RWPE2 (cell line): ENCODE measurements around the gene CHN2.

Experiments
- ATAC-seq: fragments of 200-7000 bp; cut with Tn5 transposase; 3 replicates; pipeline ENCODE4 v1.9.1; 2021; ENCODE audit warnings: low read depth
- DNase-seq: peaks from one replicate; pipeline ENCODE4 v3.0.0-alpha.2; 2020; ENCODE audit warnings: low spot score
- H3K27ac ChIP-seq: fragments of 450-650 bp; 2 replicates; pipeline ENCODE4 v1.5.1; 2017; ENCODE audit warnings: mild to moderate bottlenecking; ENCODE audit not compliant: poor library complexity, severe bottlenecking
- H3K27me3 ChIP-seq: fragments of 250-450 bp; sonication (Bioruptor Pico); 2 replicates; pipeline ENCODE4 v1.5.1; 2021; ENCODE audit warnings: mild to moderate bottlenecking, moderate library complexity; ENCODE audit not compliant: insufficient read depth, poor library complexity, severe bottlenecking
- H3K36me3 ChIP-seq: fragments of 250-450 bp; sonication (Bioruptor Pico); 2 replicates; pipeline ENCODE4 v1.5.1; 2020; ENCODE audit warnings: low read depth, mild to moderate bottlenecking, moderate library complexity
- H3K4me1 ChIP-seq: fragments of 250-450 bp; sonication (Bioruptor Pico); 2 replicates; pipeline ENCODE4 v1.5.1; 2021; ENCODE audit warnings: mild to moderate bottlenecking, moderate library complexity; ENCODE audit not compliant: insufficient read depth, poor library complexity, severe bottlenecking
- H3K4me3 ChIP-seq: fragments of 250-450 bp; sonication (Bioruptor Pico); 2 replicates; pipeline ENCODE4 v1.5.1; 2021; ENCODE audit warnings: mild to moderate bottlenecking, moderate library complexity; ENCODE audit not compliant: severe bottlenecking
- H3K9me3 ChIP-seq: fragments of 250-450 bp; sonication (Bioruptor Pico); 2 replicates; pipeline ENCODE4 v1.5.1; 2021; ENCODE audit warnings: mild to moderate bottlenecking, moderate library complexity; ENCODE audit not compliant: severe bottlenecking
- CTCF ChIP-seq: fragments of 450-650 bp; IDR thresholded peaks from one replicate; pipeline ENCODE4 v1.5.1; 2017; ENCODE audit warnings: mild to moderate bottlenecking, moderate library complexity; ENCODE audit not compliant: poor library complexity, severe bottlenecking

Gene CHN2

GRCh38 chr7:29229946-29230345 is 35.4 kb downstream of the CHN2 start:
- Histone ChIP-seq H3K4me3 (no peak overlapping the region), H3K4me1 (peaks cover 3% of the 10 kb centered on the region), H3K36me3 (no peaks in the 10 kb centered on the region), H3K27ac (no peak overlapping the region), H3K27me3 (no peaks in the 10 kb centered on the region), H3K9me3 (no peaks in the 10 kb centered on the region)
- DNase-seq (no peak), ATAC-seq (no peak)
- TF ChIP-seq CTCF: no peak

GRCh38 chr7:29230871-29231345 is 36.3 kb downstream of the CHN2 start:
- H3K27me3 ChIP-seq: no peaks in the 10 kb centered on the region
- no peak overlapping the region for H3K4me3 ChIP-seq
- no peaks in the 10 kb centered on the region for H3K4me1 ChIP-seq
- no peaks in the 10 kb centered on the region for H3K36me3 ChIP-seq
- DNase-seq (no peak), ATAC-seq (no peak)
- no peak overlapping the region for H3K27ac ChIP-seq
- H3K9me3 ChIP-seq: no peaks in the 10 kb centered on the region
- no peak for TF ChIP-seq CTCF

GRCh38 chr7:29231671-29232232 is 37.2 kb downstream of the CHN2 start:
- H3K4me3 ChIP-seq: no peak overlapping the region
- no peaks in the 10 kb centered on the region for H3K9me3 ChIP-seq
- H3K27ac ChIP-seq: no peak overlapping the region
- ATAC-seq (no peak), DNase-seq (no peak)
- H3K4me1 ChIP-seq: no peaks in the 10 kb centered on the region
- H3K36me3 ChIP-seq: no peaks in the 10 kb centered on the region
- no peaks in the 10 kb centered on the region for H3K27me3 ChIP-seq
- no peak for TF ChIP-seq CTCF

GRCh38 chr7:29234438-29234837 is 39.9 kb downstream of the CHN2 start:
- no peak for TF ChIP-seq CTCF
- Histone ChIP-seq H3K9me3 (no peaks in the 10 kb centered on the region), H3K36me3 (no peaks in the 10 kb centered on the region), H3K27me3 (no peaks in the 10 kb centered on the region), H3K4me1 (no peaks in the 10 kb centered on the region), H3K27ac (no peak overlapping the region), H3K4me3 (no peak overlapping the region)
- DNase-seq (no peak), ATAC-seq (no peak)

GRCh38 chr7:29236071-29236580 is 41.6 kb downstream of the CHN2 start:
- Histone ChIP-seq H3K4me1 (no peaks in the 10 kb centered on the region), H3K4me3 (no peak overlapping the region), H3K36me3 (no peaks in the 10 kb centered on the region), H3K9me3 (no peaks in the 10 kb centered on the region), H3K27ac (no peak overlapping the region), H3K27me3 (no peaks in the 10 kb centered on the region)
- DNase-seq: no peak
- TF ChIP-seq CTCF: no peak
- ATAC-seq: no peak
